ENCODE data around the gene PROK2.

DNA sequence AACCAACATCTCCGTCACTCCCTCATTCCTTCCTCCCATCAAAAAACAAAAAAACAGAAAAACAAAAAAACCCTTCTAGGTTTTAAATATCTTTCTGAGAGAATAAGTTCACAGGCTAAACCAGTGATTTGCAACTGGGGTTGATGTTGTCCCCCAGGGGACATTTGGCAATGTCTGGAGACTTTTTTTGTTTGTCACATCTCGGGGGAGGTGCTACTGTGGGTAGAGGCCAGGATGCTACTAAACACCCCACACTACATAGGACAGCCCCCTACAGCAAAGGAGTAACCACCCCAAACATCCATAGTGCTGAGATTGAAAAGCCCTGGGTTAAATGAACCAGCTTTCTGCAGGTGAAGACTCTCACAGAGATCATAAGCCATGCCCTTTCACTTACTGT, 17.0 kb upstream of the PROK2 start:
- TF ChIP-seq, protein P1, sequence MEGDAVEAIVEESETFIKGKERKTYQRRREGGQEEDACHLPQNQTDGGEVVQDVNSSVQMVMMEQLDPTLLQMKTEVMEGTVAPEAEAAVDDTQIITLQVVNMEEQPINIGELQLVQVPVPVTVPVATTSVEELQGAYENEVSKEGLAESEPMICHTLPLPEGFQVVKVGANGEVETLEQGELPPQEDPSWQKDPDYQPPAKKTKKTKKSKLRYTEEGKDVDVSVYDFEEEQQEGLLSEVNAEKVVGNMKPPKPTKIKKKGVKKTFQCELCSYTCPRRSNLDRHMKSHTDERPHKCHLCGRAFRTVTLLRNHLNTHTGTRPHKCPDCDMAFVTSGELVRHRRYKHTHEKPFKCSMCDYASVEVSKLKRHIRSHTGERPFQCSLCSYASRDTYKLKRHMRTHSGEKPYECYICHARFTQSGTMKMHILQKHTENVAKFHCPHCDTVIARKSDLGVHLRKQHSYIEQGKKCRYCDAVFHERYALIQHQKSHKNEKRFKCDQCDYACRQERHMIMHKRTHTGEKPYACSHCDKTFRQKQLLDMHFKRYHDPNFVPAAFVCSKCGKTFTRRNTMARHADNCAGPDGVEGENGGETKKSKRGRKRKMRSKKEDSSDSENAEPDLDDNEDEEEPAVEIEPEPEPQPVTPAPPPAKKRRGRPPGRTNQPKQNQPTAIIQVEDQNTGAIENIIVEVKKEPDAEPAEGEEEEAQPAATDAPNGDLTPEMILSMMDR (IDR thresholded peaks at IDR 0.05 in 8 of 11, conservative IDR thresholded peaks at IDR 0.05 in 3 of 11) = no peak
- TF ChIP-seq POLR2AphosphoS5 (IDR thresholded peaks at IDR 0.05) (no peak), POLR2A (IDR thresholded peaks at IDR 0.05) (no peak)

Data from spleen (tissue), 7 donors.